Esophagus muscularis mucosa (tissue), 3 donors: ENCODE results near the gene SFXN4.

ENCODE experiments used
- POLR2A ChIP-seq: fragments of 450-650 bp; IDR thresholded peaks from one replicate; pipeline ENCODE4 v1.6.1; 2017; ENCODE audit warnings: antibody characterized with exemption, moderate library complexity, mild to moderate bottlenecking, low read depth
- POLR2AphosphoS5 ChIP-seq, 2 donors: sonication (generic); formaldehyde crosslinking; IDR thresholded peaks; one replicate each; pipeline ENCODE4 v1.6.1; 2017; ENCODE audit warnings: antibody characterized with exemption in 2 of 2
- TF ChIP-seq, protein P1 (sequence below), 3 experiments: fragments of 200-600 bp in 2 of 3; fragments of 450-650 bp in 1 of 3; sonication (generic) in 2 of 3; IDR thresholded peaks; one replicate each; pipeline ENCODE4 v1.5.1; 2017 to 2019; ENCODE audit warnings: antibody characterized with exemption in 3 of 3, mild to moderate bottlenecking in 2 of 3, moderate library complexity in 1 of 3

DNA sequence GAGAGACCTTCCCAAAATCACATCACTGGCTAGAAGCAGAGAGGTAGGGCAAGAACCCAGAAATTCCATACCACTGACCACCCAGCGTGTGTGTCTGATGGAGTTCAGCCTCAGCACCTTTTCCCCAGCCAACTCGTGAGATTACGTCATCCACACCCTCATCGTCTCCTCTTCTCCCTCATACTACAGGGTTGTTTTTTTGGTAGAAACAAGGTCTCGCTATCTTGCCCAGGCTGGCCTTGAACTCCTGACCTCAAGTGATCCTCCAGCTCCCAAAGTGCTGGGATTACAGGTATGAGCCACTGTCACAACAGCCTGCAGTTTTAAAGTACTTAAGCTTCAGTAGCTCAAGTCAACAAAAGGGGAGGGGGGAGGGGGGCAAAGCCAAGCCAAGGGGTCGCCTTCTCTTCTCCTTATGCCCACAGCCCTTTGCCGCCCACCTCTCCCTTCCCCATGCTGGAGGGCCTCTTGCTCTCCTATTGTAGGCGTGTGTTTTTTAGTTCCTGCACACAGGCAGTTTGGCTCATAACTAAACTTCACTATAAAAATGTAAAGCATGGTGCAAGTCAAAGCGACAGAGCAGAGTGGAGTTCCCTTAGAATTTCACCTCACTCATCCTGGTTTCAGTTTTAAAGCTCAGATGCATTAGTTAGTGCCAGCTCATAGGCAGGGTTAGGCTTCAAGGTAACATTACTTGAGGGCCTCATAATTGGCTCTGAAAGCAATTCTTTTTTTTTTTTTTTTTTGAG is 18.3 kb upstream of the SFXN4 start:
- TF ChIP-seq, protein P1, sequence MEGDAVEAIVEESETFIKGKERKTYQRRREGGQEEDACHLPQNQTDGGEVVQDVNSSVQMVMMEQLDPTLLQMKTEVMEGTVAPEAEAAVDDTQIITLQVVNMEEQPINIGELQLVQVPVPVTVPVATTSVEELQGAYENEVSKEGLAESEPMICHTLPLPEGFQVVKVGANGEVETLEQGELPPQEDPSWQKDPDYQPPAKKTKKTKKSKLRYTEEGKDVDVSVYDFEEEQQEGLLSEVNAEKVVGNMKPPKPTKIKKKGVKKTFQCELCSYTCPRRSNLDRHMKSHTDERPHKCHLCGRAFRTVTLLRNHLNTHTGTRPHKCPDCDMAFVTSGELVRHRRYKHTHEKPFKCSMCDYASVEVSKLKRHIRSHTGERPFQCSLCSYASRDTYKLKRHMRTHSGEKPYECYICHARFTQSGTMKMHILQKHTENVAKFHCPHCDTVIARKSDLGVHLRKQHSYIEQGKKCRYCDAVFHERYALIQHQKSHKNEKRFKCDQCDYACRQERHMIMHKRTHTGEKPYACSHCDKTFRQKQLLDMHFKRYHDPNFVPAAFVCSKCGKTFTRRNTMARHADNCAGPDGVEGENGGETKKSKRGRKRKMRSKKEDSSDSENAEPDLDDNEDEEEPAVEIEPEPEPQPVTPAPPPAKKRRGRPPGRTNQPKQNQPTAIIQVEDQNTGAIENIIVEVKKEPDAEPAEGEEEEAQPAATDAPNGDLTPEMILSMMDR (IDR thresholded peaks at IDR 0.05), result no peak
- TF ChIP-seq POLR2A (no peak), POLR2AphosphoS5 (IDR thresholded peaks at IDR 0.05) (no peak)
